ENCODE data around the gene CNPY1.

The CNPY1 gene

DNA sequence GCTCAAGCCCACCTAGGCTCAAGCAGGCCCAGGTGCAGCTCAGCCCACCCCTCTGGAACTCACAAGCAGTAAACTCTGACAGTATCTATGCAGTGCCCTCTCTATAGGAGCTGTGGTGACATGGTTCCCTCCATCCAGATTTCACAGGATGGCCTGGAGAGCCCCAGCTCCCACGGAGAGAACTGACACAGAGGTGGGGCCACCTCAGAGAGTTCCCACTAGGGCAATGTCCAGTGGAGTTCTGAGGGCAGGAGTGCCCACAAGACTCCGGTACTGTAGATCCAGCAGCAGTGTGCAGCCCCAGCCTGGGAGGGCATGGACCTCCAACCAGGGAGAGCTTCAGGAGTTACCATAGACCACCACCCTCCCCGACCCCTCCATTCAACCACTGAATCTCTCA is 37.3 kb upstream of the CNPY1 start:
- no peak overlapping the region for H3K4me3 ChIP-seq (replicated peaks; ENCODE audit: insufficient read depth, low read length)
- TF ChIP-seq, protein P1, sequence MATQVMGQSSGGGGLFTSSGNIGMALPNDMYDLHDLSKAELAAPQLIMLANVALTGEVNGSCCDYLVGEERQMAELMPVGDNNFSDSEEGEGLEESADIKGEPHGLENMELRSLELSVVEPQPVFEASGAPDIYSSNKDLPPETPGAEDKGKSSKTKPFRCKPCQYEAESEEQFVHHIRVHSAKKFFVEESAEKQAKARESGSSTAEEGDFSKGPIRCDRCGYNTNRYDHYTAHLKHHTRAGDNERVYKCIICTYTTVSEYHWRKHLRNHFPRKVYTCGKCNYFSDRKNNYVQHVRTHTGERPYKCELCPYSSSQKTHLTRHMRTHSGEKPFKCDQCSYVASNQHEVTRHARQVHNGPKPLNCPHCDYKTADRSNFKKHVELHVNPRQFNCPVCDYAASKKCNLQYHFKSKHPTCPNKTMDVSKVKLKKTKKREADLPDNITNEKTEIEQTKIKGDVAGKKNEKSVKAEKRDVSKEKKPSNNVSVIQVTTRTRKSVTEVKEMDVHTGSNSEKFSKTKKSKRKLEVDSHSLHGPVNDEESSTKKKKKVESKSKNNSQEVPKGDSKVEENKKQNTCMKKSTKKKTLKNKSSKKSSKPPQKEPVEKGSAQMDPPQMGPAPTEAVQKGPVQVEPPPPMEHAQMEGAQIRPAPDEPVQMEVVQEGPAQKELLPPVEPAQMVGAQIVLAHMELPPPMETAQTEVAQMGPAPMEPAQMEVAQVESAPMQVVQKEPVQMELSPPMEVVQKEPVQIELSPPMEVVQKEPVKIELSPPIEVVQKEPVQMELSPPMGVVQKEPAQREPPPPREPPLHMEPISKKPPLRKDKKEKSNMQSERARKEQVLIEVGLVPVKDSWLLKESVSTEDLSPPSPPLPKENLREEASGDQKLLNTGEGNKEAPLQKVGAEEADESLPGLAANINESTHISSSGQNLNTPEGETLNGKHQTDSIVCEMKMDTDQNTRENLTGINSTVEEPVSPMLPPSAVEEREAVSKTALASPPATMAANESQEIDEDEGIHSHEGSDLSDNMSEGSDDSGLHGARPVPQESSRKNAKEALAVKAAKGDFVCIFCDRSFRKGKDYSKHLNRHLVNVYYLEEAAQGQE (IDR thresholded peaks at IDR 0.05; ENCODE audit: insufficient replicate concordance, low read depth), result no peak
- TF ChIP-seq, protein P2, sequence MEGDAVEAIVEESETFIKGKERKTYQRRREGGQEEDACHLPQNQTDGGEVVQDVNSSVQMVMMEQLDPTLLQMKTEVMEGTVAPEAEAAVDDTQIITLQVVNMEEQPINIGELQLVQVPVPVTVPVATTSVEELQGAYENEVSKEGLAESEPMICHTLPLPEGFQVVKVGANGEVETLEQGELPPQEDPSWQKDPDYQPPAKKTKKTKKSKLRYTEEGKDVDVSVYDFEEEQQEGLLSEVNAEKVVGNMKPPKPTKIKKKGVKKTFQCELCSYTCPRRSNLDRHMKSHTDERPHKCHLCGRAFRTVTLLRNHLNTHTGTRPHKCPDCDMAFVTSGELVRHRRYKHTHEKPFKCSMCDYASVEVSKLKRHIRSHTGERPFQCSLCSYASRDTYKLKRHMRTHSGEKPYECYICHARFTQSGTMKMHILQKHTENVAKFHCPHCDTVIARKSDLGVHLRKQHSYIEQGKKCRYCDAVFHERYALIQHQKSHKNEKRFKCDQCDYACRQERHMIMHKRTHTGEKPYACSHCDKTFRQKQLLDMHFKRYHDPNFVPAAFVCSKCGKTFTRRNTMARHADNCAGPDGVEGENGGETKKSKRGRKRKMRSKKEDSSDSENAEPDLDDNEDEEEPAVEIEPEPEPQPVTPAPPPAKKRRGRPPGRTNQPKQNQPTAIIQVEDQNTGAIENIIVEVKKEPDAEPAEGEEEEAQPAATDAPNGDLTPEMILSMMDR (IDR thresholded peaks at IDR 0.05; ENCODE audit: insufficient read depth, low read length), result no peak
- TF ChIP-seq GABPA (IDR thresholded peaks at IDR 0.05; ENCODE audit: low read depth), result no peak
- no peak for TF ChIP-seq POLR2AphosphoS5 (IDR thresholded peaks at IDR 0.05; ENCODE audit: low read depth)
- TF ChIP-seq SPI1 (IDR thresholded peaks at IDR 0.05; ENCODE audit: borderline replicate concordance, low read depth), result no peak
- H3K27ac ChIP-seq (replicated peaks), result no peak overlapping the region
- no peaks in the 10 kb centered on the region for H3K27me3 ChIP-seq (ENCODE audit: insufficient read depth, poor library complexity, severe bottlenecking)
- DNase-seq (ENCODE audit: low read depth in 1 of 2, low spot score in 1 of 2), result no peak

DNA sequence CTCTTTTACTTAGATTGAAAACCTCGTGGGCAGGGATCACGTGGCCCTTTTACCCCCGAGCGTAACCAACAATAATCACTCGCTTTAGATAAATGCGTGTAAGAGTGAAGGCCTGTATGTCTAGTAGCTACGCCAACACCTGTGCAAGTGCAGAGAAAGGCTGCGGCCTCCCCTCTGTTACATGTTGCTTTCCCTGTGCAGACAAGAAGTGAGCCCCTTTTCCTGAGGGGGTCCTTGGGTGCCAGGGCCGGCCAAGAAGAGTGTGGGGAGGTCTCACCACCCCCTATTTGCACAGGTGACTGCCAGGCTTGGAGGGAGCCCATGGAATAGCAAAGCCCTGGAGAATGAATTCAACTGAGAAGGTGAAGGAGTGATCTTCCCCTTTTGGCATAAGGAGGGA is 35.6 kb upstream of the CNPY1 start:
- Histone ChIP-seq H3K27ac (replicated peaks) (no peak overlapping the region), H3K27me3 (ENCODE audit: insufficient read depth, poor library complexity, severe bottlenecking) (no peaks in the 10 kb centered on the region), H3K4me3 (replicated peaks; ENCODE audit: insufficient read depth, low read length) (no peak overlapping the region)
- no peak for DNase-seq (ENCODE audit: low read depth in 1 of 2, low spot score in 1 of 2)
- TF ChIP-seq, protein P1 (IDR thresholded peaks at IDR 0.05; ENCODE audit: insufficient replicate concordance, low read depth), result no peak
- no peak for TF ChIP-seq SPI1 (IDR thresholded peaks at IDR 0.05; ENCODE audit: borderline replicate concordance, low read depth)
- TF ChIP-seq, protein P2 (IDR thresholded peaks at IDR 0.05; ENCODE audit: insufficient read depth, low read length), result no peak
- TF ChIP-seq GABPA (IDR thresholded peaks at IDR 0.05; ENCODE audit: low read depth), result no peak
- TF ChIP-seq POLR2AphosphoS5 (IDR thresholded peaks at IDR 0.05; ENCODE audit: low read depth), result no peak

DNA sequence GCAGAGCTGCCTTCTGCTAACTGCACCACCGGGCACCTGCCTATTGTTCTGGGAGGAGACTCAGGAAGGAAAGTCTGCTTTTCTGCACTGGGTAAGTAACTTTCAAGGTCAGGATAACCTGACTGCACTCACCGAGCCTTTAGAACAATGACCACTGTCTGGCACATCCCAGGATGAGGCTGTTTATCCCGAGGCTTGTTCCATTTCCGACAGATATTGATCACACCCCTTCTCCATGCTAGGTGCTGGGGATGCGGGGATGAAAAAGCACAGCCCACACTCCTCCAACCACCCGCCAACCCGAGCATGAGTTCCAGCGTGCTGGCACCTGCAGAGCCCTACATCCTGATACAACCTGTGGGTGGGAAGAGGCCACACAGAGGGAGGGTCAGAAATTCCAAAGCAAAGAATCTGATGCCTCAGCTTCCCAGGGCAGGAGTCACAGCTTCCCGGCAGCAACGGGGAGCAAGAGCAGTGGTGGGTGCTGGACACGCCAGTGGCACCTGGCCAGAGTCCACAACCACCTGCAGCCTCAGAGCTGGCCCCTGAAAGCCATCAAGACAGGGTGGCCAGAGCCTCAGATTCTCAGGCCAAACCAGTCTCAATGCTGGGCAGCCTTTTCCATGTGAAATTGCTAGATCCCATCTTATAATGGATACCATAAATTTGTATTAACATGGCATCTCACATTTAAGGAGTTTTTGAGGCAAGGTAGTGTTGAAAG is 34.9 kb upstream of the CNPY1 start:
- H3K27ac ChIP-seq (replicated peaks), result no peak overlapping the region
- DNase-seq (ENCODE audit: low read depth in 1 of 2, low spot score in 1 of 2), result no peak
- no peak overlapping the region for H3K4me3 ChIP-seq (replicated peaks; ENCODE audit: insufficient read depth, low read length)
- no peaks in the 10 kb centered on the region for H3K27me3 ChIP-seq (ENCODE audit: insufficient read depth, poor library complexity, severe bottlenecking)
- TF ChIP-seq, protein P1 (IDR thresholded peaks at IDR 0.05; ENCODE audit: insufficient replicate concordance, low read depth), result no peak
- TF ChIP-seq SPI1 (IDR thresholded peaks at IDR 0.05; ENCODE audit: borderline replicate concordance, low read depth), result no peak
- TF ChIP-seq GABPA (IDR thresholded peaks at IDR 0.05; ENCODE audit: low read depth), result no peak
- TF ChIP-seq, protein P2 (IDR thresholded peaks at IDR 0.05; ENCODE audit: insufficient read depth, low read length), result no peak
- no peak for TF ChIP-seq POLR2AphosphoS5 (IDR thresholded peaks at IDR 0.05; ENCODE audit: low read depth)
